Testis (tissue), 3 donors: Measurements from ENCODE around the gene TOR1AIP2. TPM values are rescaled to one million over a fixed set of nuclear protein-coding genes. Genes with fewer than 3 reads are reported as not detected.

Experiments used
- DNase-seq: peaks from one replicate; pipeline ENCODE4 v3.0.0-alpha.2; 2019
- H3K27ac ChIP-seq, 2 donors: fragments of 200-600 bp; sonication (generic); one replicate each; pipeline ENCODE4 v1.5.1; 2019
- H3K27me3 ChIP-seq: fragments of 200-600 bp; sonication (generic); one replicate; pipeline ENCODE4 v1.5.1; 2019
- H3K36me3 ChIP-seq: fragments of 200-600 bp; sonication (generic); one replicate; pipeline ENCODE4 v1.5.1; 2017; ENCODE audit warnings: low read depth; ENCODE audit errors: missing control alignments
- H3K4me1 ChIP-seq: fragments of 200-600 bp; sonication (generic); one replicate; pipeline ENCODE4 v1.5.1; 2019
- H3K4me3 ChIP-seq, 2 donors: fragments of 200-600 bp; sonication (generic); one replicate each; pipeline ENCODE4 v1.5.1; 2017 to 2019
- H3K9me3 ChIP-seq: fragments of 200-600 bp; sonication (generic); one replicate; pipeline ENCODE4 v1.5.1; 2017
- CTCF ChIP-seq, 3 experiments: fragments of 450-650 bp in 2 of 3; fragments of 200-600 bp in 1 of 3; sonication (generic) in 1 of 3; IDR thresholded peaks; one replicate each; pipeline ENCODE4 v1.5.1; 2016 to 2019; ENCODE audit warnings: antibody characterized with exemption in 3 of 3, mild to moderate bottlenecking in 2 of 3, moderate library complexity in 1 of 3
- POLR2A ChIP-seq: fragments of 450-650 bp; IDR thresholded peaks from one replicate; pipeline ENCODE4 v1.6.1; 2017; ENCODE audit warnings: antibody characterized with exemption, mild to moderate bottlenecking, moderate library complexity
- WGBS, 2 donors: methylation state at CpG; one replicate each; pipeline ENCODE4 v1.1.5; 2018; 5-methylcytosine and 5-hydroxymethylcytosine counted together
- intact Hi-C: fragments of 100-400 bp; cut with DNase I; formaldehyde crosslinking; loops from one replicate; pipeline ENCODE4 v1.15.1; 2023; ENCODE audit warnings: low total_unique reads
- polyA plus RNA-seq: library from polyadenylated mRNA; stranded (reverse); fragments of 350-450 nt; fragmentation: Illumina TruSeq; extraction: RNeasy Lipid Tissue Mini Kit (QIAGEN cat#74804); gene quantifications from one replicate; pipeline ENCODE4 v1.2.3, GENCODE V29; 2014; ENCODE audit warnings: low read depth, low replicate concordance; ENCODE audit not compliant: insufficient read depth
- total RNA-seq, 2 donors: library from RNA; depleted of rRNA; stranded (reverse); fragments of >200 nt; gene quantifications; one replicate each; pipeline ENCODE4 v1.2.3, GENCODE V29; 2016

Gene TOR1AIP2
- total and polyA plus RNA-seq, 3 donors from 2014 or later = 25.9 to 90.4 (median 71.5) TPM

GRCh38 chr1:179911812-179912211 is 34.2 kb upstream of the TOR1AIP2 start:
- intact Hi-C loops = no loop called here
- no peaks in the 10 kb centered on the region for H3K36me3 ChIP-seq
- H3K27me3 ChIP-seq = no peaks in the 10 kb centered on the region
- WGBS, 2 donors = 92 to 100% methylated on average over 3 of the region's 3 CpGs
- H3K9me3 ChIP-seq = no peaks in the 10 kb centered on the region
- TF ChIP-seq POLR2A (no peak), CTCF (IDR thresholded peaks at IDR 0.05) (no peak)
- DNase-seq = no peak
- no peak overlapping the region for H3K27ac ChIP-seq
- no peak overlapping the region for H3K4me3 ChIP-seq
- H3K4me1 ChIP-seq = no peaks in the 10 kb centered on the region

GRCh38 chr1:179910934-179911333 is 33.3 kb upstream of the TOR1AIP2 start:
- no peak overlapping the region for H3K27ac ChIP-seq
- TF ChIP-seq CTCF (IDR thresholded peaks at IDR 0.05) = no peak
- TF ChIP-seq POLR2A = no peak
- DNase-seq = no peak
- no peaks in the 10 kb centered on the region for H3K36me3 ChIP-seq
- intact Hi-C loops = no loop called here
- no peaks in the 10 kb centered on the region for H3K4me1 ChIP-seq
- WGBS, 2 donors = 70 to 79% methylated on average over 1 of the region's 1 CpG
- no peaks in the 10 kb centered on the region for H3K27me3 ChIP-seq
- no peak overlapping the region for H3K4me3 ChIP-seq
- H3K9me3 ChIP-seq = no peaks in the 10 kb centered on the region

DNA sequence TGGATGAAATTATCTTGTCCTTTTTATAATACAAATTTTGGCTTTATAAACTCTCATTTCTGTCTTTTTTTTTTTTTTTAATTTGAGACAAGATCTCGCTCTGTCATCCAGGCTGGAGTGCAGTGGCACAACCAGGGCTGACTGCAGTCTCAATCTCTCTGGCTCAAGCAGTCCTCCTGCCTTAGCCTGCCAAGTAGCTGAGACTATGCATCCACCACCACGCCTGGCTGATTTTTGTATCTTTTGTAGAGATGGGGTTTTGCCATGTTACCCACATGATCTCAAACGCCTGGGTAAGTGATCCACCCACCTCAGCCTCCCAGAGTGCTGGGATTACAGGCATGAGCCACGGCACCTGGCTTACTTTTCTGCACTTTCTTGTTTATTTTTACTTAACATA is 12.0 kb upstream of the TOR1AIP2 start:
- WGBS, 2 donors = 66 to 72% methylated on average over 4 of the region's 4 CpGs
- Histone ChIP-seq H3K4me1 (no peaks in the 10 kb centered on the region), H3K27me3 (no peaks in the 10 kb centered on the region), H3K4me3 (no peak overlapping the region), H3K27ac (no peak overlapping the region), H3K36me3 (no peaks in the 10 kb centered on the region), H3K9me3 (no peaks in the 10 kb centered on the region)
- TF ChIP-seq POLR2A (no peak), CTCF (IDR thresholded peaks at IDR 0.05) (no peak)
- no peak for DNase-seq
- intact Hi-C loops = loop anchor here (10.0 kb wide), 1 partner anchor 65 kb away; the partner anchor contains the start of gene CEP350

DNA sequence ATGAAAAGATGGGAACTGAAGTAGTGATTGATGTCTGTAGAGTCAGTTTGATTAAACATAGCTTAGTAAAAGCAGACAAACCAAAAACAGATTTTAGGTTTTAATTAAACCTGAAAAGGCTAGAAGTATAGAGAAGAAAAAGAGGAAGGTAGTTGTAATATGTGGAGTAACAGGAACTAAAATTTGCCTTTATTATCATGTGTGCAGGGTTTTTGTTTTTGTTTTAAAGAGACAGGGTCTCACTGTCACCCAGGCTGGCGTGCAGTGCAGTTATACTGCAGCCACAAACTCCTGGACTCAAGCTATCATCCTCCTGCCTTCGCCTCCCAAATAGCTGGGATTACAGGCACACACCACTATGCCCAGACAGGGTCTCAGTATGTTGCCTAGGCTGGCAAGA is 10.5 kb upstream of the TOR1AIP2 start:
- Histone ChIP-seq H3K27ac (no peak overlapping the region), H3K27me3 (no peaks in the 10 kb centered on the region), H3K4me3 (no peak overlapping the region), H3K36me3 (no peaks in the 10 kb centered on the region), H3K9me3 (no peaks in the 10 kb centered on the region), H3K4me1 (no peaks in the 10 kb centered on the region)
- intact Hi-C loops = loop anchor here (10.0 kb wide), 1 partner anchor 67 kb away; the partner anchor contains the start of gene CEP350
- 66 to 68% methylated on average over 2 of the region's 2 CpGs for WGBS, 2 donors
- TF ChIP-seq CTCF (IDR thresholded peaks at IDR 0.05) = no peak
- no peak for TF ChIP-seq POLR2A
- no peak for DNase-seq

GRCh38 chr1:179883745-179884138 is 6.1 kb upstream of the TOR1AIP2 start:
- 25 to 30% methylated on average over 4 of the region's 4 CpGs for WGBS, 2 donors
- Histone ChIP-seq H3K4me3 (peak overlapping the region; percentile 81 to 88), H3K36me3 (no peaks in the 10 kb centered on the region), H3K27ac (peak overlapping the region; percentile 95 to 98), H3K9me3 (no peaks in the 10 kb centered on the region), H3K27me3 (no peaks in the 10 kb centered on the region), H3K4me1 (peaks cover 7% of the 10 kb centered on the region)
- TF ChIP-seq CTCF (IDR thresholded peaks at IDR 0.05) (no peak), POLR2A (no peak)
- no peak for DNase-seq
- intact Hi-C loops = loop anchor here (10.0 kb wide), 1 partner anchor 71 kb away; the partner anchor contains the start of gene CEP350
